ENCODE measurements around the gene OAS2.

OAS2 gene

GRCh38 chr12:112933129-112933505 lies 45.2 kb upstream of the OAS2 start:
- no peak overlapping the region for H3K23ac ChIP-seq (ENCODE audit: low read length)
- H3K9ac ChIP-seq (ENCODE audit: low read length): no peak overlapping the region
- no peak overlapping the region for H4K8ac ChIP-seq (ENCODE audit: low read depth, low read length)
- H3K79me2 ChIP-seq (ENCODE audit: control insufficient read depth, insufficient read depth, low read length): no peaks in the 10 kb centered on the region
- no peak overlapping the region for H3K4ac ChIP-seq (ENCODE audit: low read depth, low read length)
- no peak overlapping the region for H2BK120ac ChIP-seq (ENCODE audit: low read depth, low read length)
- no peaks in the 10 kb centered on the region for H3K27me3 ChIP-seq (ENCODE audit: insufficient read depth, low read length, poor library complexity)
- no peak overlapping the region for H3K4me3 ChIP-seq (ENCODE audit: low read length)
- no peak for DNase-seq
- no peak overlapping the region for H3K18ac ChIP-seq (ENCODE audit: low read length)
- H2BK15ac ChIP-seq (replicated peaks; ENCODE audit: low read depth): no peak overlapping the region
- H3K4me2 ChIP-seq (ENCODE audit: low read length): no peak overlapping the region
- H3K56ac ChIP-seq (ENCODE audit: low read length): no peak overlapping the region
- no peaks in the 10 kb centered on the region for H3K4me1 ChIP-seq (ENCODE audit: control insufficient read depth, low read depth, low read length)
- H4K5ac ChIP-seq (ENCODE audit: low read length): no peak overlapping the region
- no peaks in the 10 kb centered on the region for H3K36me3 ChIP-seq (ENCODE audit: control insufficient read depth, insufficient read depth, low read length)
- no peak overlapping the region for H2BK5ac ChIP-seq (ENCODE audit: low read length)
- H3K79me1 ChIP-seq (ENCODE audit: low read length): no peaks in the 10 kb centered on the region
- no peak overlapping the region for H3K27ac ChIP-seq (ENCODE audit: low read depth, low read length)
- H2AK5ac ChIP-seq (ENCODE audit: low read length): no peak overlapping the region
- no CpG with 5 or more reads among the region's 2 CpGs for WGBS (ENCODE audit: extremely low coverage, insufficient coverage, low lambda C conversion rate)

GRCh38 chr12:112936264-112936663 lies 42.1 kb upstream of the OAS2 start:
- no peak overlapping the region for H3K18ac ChIP-seq (ENCODE audit: low read length)
- H4K5ac ChIP-seq (ENCODE audit: low read length): no peak overlapping the region
- no peaks in the 10 kb centered on the region for H3K4me1 ChIP-seq (ENCODE audit: control insufficient read depth, low read depth, low read length)
- no peak overlapping the region for H4K8ac ChIP-seq (ENCODE audit: low read depth, low read length)
- no peak overlapping the region for H3K23ac ChIP-seq (ENCODE audit: low read length)
- no peaks in the 10 kb centered on the region for H3K79me1 ChIP-seq (ENCODE audit: low read length)
- no peak for DNase-seq
- no peak overlapping the region for H2BK5ac ChIP-seq (ENCODE audit: low read length)
- no peak overlapping the region for H3K9ac ChIP-seq (ENCODE audit: low read length)
- no CpG with 5 or more reads among the region's 1 CpG for WGBS (ENCODE audit: extremely low coverage, insufficient coverage, low lambda C conversion rate)
- H3K4me3 ChIP-seq (ENCODE audit: low read length): no peak overlapping the region
- no peak overlapping the region for H3K4me2 ChIP-seq (ENCODE audit: low read length)
- H3K27me3 ChIP-seq (ENCODE audit: insufficient read depth, low read length, poor library complexity): peaks cover 2% of the 10 kb centered on the region
- H2BK15ac ChIP-seq (replicated peaks; ENCODE audit: low read depth): no peak overlapping the region
- no peaks in the 10 kb centered on the region for H3K79me2 ChIP-seq (ENCODE audit: control insufficient read depth, insufficient read depth, low read length)
- H3K56ac ChIP-seq (ENCODE audit: low read length): no peak overlapping the region
- no peak overlapping the region for H2BK120ac ChIP-seq (ENCODE audit: low read depth, low read length)
- no peak overlapping the region for H3K4ac ChIP-seq (ENCODE audit: low read depth, low read length)
- no peaks in the 10 kb centered on the region for H3K36me3 ChIP-seq (ENCODE audit: control insufficient read depth, insufficient read depth, low read length)
- H3K27ac ChIP-seq (ENCODE audit: low read depth, low read length): no peak overlapping the region
- H2AK5ac ChIP-seq (ENCODE audit: low read length): no peak overlapping the region

GRCh38 chr12:112936927-112937326 lies 41.4 kb upstream of the OAS2 start:
- Histone ChIP-seq H3K4ac (ENCODE audit: low read depth, low read length) (no peak overlapping the region), H2BK15ac (replicated peaks; ENCODE audit: low read depth) (no peak overlapping the region), H3K79me2 (ENCODE audit: control insufficient read depth, insufficient read depth, low read length) (no peaks in the 10 kb centered on the region), H4K5ac (ENCODE audit: low read length) (no peak overlapping the region), H3K23ac (ENCODE audit: low read length) (no peak overlapping the region), H3K27ac (ENCODE audit: low read depth, low read length) (no peak overlapping the region), H3K27me3 (ENCODE audit: insufficient read depth, low read length, poor library complexity) (peaks cover 2% of the 10 kb centered on the region), H3K56ac (ENCODE audit: low read length) (no peak overlapping the region), H3K4me2 (ENCODE audit: low read length) (no peak overlapping the region), H3K18ac (ENCODE audit: low read length) (no peak overlapping the region), H4K8ac (ENCODE audit: low read depth, low read length) (no peak overlapping the region), H2BK5ac (ENCODE audit: low read length) (no peak overlapping the region), H3K79me1 (ENCODE audit: low read length) (no peaks in the 10 kb centered on the region), H3K36me3 (ENCODE audit: control insufficient read depth, insufficient read depth, low read length) (no peaks in the 10 kb centered on the region), H3K4me1 (ENCODE audit: control insufficient read depth, low read depth, low read length) (no peaks in the 10 kb centered on the region), H2BK120ac (ENCODE audit: low read depth, low read length) (no peak overlapping the region), H2AK5ac (ENCODE audit: low read length) (no peak overlapping the region), H3K9ac (ENCODE audit: low read length) (no peak overlapping the region), H3K4me3 (ENCODE audit: low read length) (no peak overlapping the region)
- DNase-seq: no peak
- no CpG with 5 or more reads among the region's 2 CpGs for WGBS (ENCODE audit: extremely low coverage, insufficient coverage, low lambda C conversion rate)

GRCh38 chr12:112937741-112938719 lies 40.3 kb upstream of the OAS2 start, which contains the start of gene OAS3:
TSS of gene OAS3 (plus strand) at chr12:112938474. CDS start at chr12:112938531, 57 bp downstream.
- Histone ChIP-seq H3K9ac (ENCODE audit: low read length) (peak within 1 kb of the TSS; percentile 56), H4K5ac (ENCODE audit: low read length) (no peak within 1 kb of the TSS), H4K8ac (ENCODE audit: low read depth, low read length) (no peak within 1 kb of the TSS), H2BK5ac (ENCODE audit: low read length) (no peak within 1 kb of the TSS), H3K36me3 (ENCODE audit: control insufficient read depth, insufficient read depth, low read length) (no peaks in the 10 kb centered on the region), H3K4me1 (ENCODE audit: control insufficient read depth, low read depth, low read length) (no peaks in the 10 kb centered on the region), H3K27me3 (ENCODE audit: insufficient read depth, low read length, poor library complexity) (peaks cover 2% of the 10 kb centered on the region), H2BK15ac (replicated peaks; ENCODE audit: low read depth) (no peak within 1 kb of the TSS), H2BK120ac (ENCODE audit: low read depth, low read length) (no peak within 1 kb of the TSS), H3K4ac (ENCODE audit: low read depth, low read length) (no peak within 1 kb of the TSS), H3K4me3 (ENCODE audit: low read length) (peak within 1 kb of the TSS; percentile 22), H3K4me2 (ENCODE audit: low read length) (peak within 1 kb of the TSS; percentile 51), H3K18ac (ENCODE audit: low read length) (no peak within 1 kb of the TSS), H2AK5ac (ENCODE audit: low read length) (no peak within 1 kb of the TSS), H3K79me1 (ENCODE audit: low read length) (no peaks in the 10 kb centered on the region), H3K23ac (ENCODE audit: low read length) (no peak within 1 kb of the TSS), H3K79me2 (ENCODE audit: control insufficient read depth, insufficient read depth, low read length) (no peaks in the 10 kb centered on the region), H3K27ac (ENCODE audit: low read depth, low read length) (no peak within 1 kb of the TSS), H3K56ac (ENCODE audit: low read length) (peak within 1 kb of the TSS; percentile 76)
- DNase-seq: peak; percentile 16
- WGBS (ENCODE audit: extremely low coverage, insufficient coverage, low lambda C conversion rate): 100% methylated on average over 2 of the region's 50 CpGs

GRCh38 chr12:112938751-112939150 lies 39.6 kb upstream of the OAS2 start:
- Histone ChIP-seq H3K9ac (ENCODE audit: low read length) (peak overlapping the region; percentile 56), H4K8ac (ENCODE audit: low read depth, low read length) (no peak overlapping the region), H2BK5ac (ENCODE audit: low read length) (no peak overlapping the region), H3K56ac (ENCODE audit: low read length) (peak overlapping the region; percentile 76), H3K79me2 (ENCODE audit: control insufficient read depth, insufficient read depth, low read length) (no peaks in the 10 kb centered on the region), H3K27ac (ENCODE audit: low read depth, low read length) (no peak overlapping the region), H3K4me3 (ENCODE audit: low read length) (no peak overlapping the region), H2BK120ac (ENCODE audit: low read depth, low read length) (no peak overlapping the region), H3K18ac (ENCODE audit: low read length) (no peak overlapping the region), H3K79me1 (ENCODE audit: low read length) (no peaks in the 10 kb centered on the region), H3K27me3 (ENCODE audit: insufficient read depth, low read length, poor library complexity) (peaks cover 2% of the 10 kb centered on the region), H2BK15ac (replicated peaks; ENCODE audit: low read depth) (no peak overlapping the region), H3K36me3 (ENCODE audit: control insufficient read depth, insufficient read depth, low read length) (no peaks in the 10 kb centered on the region), H4K5ac (ENCODE audit: low read length) (no peak overlapping the region), H3K4ac (ENCODE audit: low read depth, low read length) (no peak overlapping the region), H3K4me1 (ENCODE audit: control insufficient read depth, low read depth, low read length) (no peaks in the 10 kb centered on the region), H3K23ac (ENCODE audit: low read length) (no peak overlapping the region), H3K4me2 (ENCODE audit: low read length) (peak overlapping the region; percentile 51), H2AK5ac (ENCODE audit: low read length) (no peak overlapping the region)
- whole genome bisulfite sequencing (ENCODE audit: extremely low coverage, insufficient coverage, low lambda C conversion rate): no CpG with 5 or more reads among the region's 11 CpGs
- no peak for DNase-seq

Data from mesendoderm (in vitro differentiated cells).